Transverse colon (tissue), 4 donors: ENCODE results near the gene SMAD3.

ENCODE experiments used
- EP300 ChIP-seq: sonication (generic); formaldehyde crosslinking; IDR thresholded peaks from one replicate; pipeline ENCODE4 v1.6.1; 2017; ENCODE audit warnings: antibody characterized with exemption, low read depth
- POLR2A ChIP-seq: fragments of 450-650 bp; IDR thresholded peaks from one replicate; pipeline ENCODE4 v1.6.1; 2016; ENCODE audit warnings: antibody characterized with exemption, mild to moderate bottlenecking, moderate library complexity
- POLR2AphosphoS5 ChIP-seq, 3 donors: sonication (generic); formaldehyde crosslinking; IDR thresholded peaks; one replicate each; pipeline ENCODE4 v1.6.1; 2016; ENCODE audit warnings: antibody characterized with exemption in 3 of 3
- TF ChIP-seq, protein P1 (sequence below), 5 experiments: fragments of 200-600 bp in 3 of 5; fragments of 450-650 bp in 2 of 5; sonication (generic) in 3 of 5; IDR thresholded peaks; 1 replicate in 2 of 5; 2 replicates in 3 of 5; pipeline ENCODE4 v1.5.1; 2016 to 2017; ENCODE audit warnings: antibody characterized with exemption in 5 of 5, inconsistent platforms in 3 of 5, mild to moderate bottlenecking in 2 of 5, moderate library complexity in 1 of 5

DNA sequence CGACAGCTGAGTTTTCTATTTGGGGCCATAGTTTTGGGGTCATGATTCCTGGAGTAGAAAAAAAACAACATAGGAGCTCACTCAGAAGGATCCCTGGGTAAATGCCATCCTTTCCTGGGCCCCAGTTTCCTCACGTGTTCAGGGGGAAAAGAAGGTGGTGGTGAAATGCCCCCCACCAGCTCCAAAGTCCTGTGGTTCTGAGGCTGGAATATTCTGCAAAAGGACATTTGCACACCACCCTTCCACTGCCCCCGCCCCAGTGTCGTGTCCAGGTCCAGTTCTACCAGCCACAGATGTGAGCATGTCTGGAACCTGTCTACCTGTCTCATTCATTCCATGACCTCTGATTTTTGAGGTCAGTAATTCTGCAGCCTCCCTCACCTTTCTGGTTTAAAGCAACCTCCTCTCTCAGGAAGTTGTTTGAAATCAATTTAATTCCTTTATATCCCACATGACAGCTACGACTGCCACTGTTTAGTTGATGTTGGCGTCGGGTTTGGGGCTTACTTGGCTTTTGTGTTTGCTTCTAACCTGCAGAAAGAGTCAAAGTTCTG, 82.1 kb downstream of the SMAD3 start:
- TF ChIP-seq, protein P1, sequence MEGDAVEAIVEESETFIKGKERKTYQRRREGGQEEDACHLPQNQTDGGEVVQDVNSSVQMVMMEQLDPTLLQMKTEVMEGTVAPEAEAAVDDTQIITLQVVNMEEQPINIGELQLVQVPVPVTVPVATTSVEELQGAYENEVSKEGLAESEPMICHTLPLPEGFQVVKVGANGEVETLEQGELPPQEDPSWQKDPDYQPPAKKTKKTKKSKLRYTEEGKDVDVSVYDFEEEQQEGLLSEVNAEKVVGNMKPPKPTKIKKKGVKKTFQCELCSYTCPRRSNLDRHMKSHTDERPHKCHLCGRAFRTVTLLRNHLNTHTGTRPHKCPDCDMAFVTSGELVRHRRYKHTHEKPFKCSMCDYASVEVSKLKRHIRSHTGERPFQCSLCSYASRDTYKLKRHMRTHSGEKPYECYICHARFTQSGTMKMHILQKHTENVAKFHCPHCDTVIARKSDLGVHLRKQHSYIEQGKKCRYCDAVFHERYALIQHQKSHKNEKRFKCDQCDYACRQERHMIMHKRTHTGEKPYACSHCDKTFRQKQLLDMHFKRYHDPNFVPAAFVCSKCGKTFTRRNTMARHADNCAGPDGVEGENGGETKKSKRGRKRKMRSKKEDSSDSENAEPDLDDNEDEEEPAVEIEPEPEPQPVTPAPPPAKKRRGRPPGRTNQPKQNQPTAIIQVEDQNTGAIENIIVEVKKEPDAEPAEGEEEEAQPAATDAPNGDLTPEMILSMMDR (IDR thresholded peaks at IDR 0.05): no peak
- TF ChIP-seq POLR2A (no peak), EP300 (no peak), POLR2AphosphoS5 (IDR thresholded peaks at IDR 0.05) (no peak)
